Activated CD8-positive, alpha-beta memory T cell treated with anti-CD3 and anti-CD28 coated beads, Interleukin-2, amount 50 U/mL, for 24 hours (primary cell): ENCODE results near the gene CCR7.
"Not testable (repeated sequence)": the region's sequence is repeated elsewhere in the genome, so short reads cannot be mapped to it uniquely, and the experiment has no call there.

Experiments
- DNase-seq: peaks from one replicate; pipeline ENCODE4 v3.0.0-alpha.2; 2020; ENCODE audit errors: extremely low read depth

Gene CCR7

DNA sequence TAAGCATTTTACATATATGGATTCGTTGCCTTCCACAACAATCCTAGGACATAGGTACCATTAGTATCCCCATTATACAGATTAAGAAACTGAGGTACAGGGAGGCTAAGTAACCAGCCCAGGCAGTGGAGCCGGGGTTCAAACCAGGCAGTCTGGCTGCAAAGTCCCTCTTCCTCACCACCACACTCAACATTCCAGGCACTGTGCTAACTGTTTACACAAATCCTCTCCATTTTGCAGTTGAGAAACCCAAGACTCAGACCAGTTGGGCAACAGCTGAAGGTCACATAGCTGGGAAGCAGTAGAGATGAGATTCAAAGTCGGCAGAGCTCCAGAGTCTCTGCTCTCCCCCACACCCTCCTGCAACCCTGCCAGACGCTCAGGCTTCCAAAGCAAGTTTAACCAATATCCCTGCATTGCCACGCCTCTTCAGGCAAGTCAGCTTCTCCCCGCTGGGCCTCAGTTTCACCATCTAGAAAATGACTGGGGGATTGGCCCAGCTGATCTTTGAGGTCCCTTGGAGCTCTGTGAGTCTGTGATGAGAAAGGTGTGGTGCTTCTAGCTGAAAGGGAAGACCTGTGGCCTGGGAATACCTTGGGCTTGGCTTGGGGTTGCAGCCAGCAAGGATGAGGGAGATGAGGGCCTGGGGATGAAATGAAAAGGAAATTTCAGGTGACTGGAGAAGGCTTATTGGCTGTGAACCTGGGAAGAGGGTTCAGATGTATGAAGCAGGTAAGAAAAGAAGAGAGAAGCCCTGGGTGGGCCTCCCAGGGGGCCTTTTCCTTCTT lies 14.0 kb downstream of the CCR7 start:
- DNase-seq, result no peak

DNA sequence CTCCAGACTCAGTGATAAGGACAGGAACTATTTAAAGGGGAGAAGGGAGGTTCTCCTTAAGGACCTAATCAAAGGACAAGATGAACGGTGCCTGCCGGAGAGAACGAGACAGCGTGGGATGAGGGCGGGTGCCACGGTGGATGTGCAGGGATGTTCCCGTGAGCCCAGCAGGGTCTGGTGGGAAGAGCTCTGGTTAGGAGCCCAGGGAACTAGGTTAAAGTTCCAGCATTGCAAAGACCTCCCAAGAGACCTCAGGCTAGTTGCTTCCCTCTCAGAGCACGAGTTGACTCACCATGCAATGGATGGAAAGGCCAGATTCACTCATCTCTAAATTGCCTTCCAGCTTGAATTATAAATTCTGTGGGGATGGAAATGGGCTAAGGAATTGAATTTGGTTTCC lies 14.7 kb downstream of the CCR7 start:
- DNase-seq, result no peak

GRCh38 chr17:40548982-40549685 lies 16.1 kb downstream of the CCR7 start:
- no peak for DNase-seq

- no peak for DNase-seq
Measured at GRCh38 chr17:40548491-40548981, 16.7 kb downstream of the CCR7 start.

- no peak for DNase-seq
Measured at GRCh38 chr17:40547785-40548478, 17.3 kb downstream of the CCR7 start.

DNA sequence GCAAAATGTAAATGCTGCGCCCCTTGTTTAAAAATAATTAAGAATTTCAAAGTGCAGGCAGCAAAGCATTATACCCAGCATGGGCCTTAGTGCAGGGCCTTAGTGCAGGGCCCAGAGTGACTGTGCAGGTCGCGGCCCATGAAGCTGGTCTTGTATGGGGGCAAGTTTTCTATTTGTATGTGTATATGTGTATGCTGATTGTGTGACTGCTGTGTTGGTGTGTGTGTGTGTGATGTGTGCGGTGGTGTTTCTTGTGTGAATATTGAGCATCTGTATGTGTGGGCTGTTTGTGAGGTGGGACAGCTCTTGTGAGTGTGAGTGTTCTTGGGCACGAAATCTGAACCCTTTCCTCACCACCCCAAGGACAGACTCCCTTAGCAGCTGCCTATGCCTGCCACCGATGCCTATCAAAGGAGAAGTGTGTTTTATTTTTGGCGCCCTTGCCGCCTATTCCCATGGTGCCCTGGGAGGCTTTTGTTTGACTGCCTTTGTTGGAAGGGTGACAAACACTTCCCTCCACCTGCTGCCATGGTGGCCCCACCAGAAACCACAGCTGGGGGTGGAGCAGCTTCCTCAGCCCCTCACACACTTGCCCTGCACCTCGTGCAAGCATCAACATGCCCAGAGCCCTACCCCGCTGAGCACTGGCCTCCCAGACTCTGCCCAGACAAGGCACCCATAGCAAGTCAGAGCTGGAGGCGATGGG lies 18.0 kb downstream of the CCR7 start:
- peak; percentile 40 for DNase-seq

DNA sequence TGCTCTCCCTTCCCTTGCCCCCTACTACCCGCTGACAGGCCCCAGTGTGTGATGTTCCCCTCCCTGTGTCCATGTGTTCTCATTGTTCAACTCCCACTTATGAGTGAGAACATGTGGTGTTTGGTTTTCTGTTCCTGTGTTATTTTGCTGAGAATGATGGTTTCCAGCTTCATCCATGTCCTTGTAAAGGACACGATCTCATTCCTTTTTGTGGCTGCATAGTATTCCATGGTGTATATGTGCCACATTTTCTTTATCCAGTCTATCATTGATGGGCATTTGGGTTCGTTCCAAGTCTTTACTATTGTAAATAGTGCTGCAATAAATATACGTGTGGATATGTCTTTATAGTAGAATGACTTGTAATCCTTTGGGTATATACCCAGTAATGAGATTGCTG lies 18.8 kb downstream of the CCR7 start:
- not testable (repeated sequence) for DNase-seq

DNA sequence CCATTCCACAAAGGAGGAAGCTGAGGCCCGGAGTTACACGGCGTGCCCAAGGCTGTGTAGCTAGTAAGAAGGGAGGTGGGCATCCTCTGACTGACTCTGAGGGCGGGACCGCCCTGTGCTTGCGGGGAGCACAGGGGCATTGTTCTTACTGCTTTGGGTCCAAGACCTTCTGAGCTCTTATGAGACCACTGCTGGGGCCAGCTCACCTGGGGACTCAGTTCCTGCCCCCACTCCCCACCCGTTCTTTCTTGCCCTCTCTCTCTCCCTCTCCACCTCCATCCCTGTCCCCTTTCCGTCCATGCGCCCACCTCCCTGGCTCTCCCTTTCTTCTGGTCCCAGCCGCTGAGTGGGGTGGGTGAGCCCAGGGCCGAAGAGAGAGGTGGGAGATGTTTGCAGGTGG lies 19.6 kb downstream of the CCR7 start:
- no peak for DNase-seq

GRCh38 chr17:40542558-40543411 lies 22.5 kb downstream of the CCR7 start:
- no peak for DNase-seq

GRCh38 chr17:40541873-40542557 lies 23.3 kb downstream of the CCR7 start:
- no peak for DNase-seq

DNA sequence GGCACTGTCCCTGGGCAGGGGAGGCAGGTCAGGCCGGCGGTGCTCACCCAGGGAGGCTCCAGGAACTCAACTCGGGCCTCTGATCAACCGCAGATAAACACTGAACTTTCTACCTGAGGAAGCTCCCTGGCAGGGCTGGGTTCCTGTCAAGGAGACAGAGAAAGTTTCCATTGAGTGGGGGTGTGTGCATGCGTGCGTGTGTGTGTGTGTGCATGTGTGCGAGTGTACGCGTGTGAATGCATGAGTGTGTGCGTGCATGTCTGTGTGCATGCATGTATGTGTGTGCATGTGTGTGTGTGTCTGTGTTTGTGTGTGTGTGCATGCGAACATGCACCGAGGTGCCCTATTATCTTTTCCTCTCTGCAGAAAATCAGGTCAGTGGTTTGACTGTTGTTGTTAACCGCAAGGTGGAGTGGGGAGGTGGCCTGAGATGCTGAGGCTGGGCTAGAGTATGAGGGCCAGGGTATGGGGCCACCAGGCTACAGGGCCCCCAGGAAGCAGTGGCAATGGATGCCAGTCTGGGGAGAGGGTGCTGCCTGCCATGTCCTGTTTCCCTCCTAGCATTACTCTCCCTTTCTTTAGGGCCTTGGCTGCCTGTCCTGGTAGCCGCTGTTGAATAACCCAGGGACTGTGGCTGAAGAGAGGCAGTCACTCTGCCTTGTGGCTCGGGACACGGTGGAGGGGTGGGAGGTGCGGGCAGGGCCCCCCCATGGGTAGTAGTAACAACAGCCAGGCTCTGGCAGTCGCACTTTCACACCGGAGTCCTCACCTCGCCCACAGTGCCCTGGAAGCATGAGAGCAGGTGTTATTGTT lies 24.0 kb downstream of the CCR7 start:
- peak; percentile 37 for DNase-seq

DNA sequence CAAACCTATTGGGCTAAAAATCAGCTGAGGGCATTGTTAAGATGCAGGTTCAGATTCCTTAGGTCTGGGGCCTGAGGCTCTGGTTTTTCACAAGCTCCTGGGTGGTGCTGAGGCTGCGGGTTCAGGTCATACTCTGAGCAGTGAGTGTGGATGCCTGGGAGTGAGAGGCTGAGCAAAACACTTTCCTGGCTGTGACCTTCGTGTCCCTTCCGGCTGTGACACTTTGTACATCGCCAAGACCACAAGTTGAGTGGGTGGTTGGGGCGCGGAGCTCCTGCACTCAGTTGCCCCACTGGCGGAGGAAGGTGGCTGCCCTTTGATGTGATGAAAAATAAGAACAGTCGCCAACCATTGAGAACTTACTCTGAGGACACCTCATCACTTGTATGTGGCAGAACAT lies 24.8 kb downstream of the CCR7 start:
- no peak for DNase-seq

DNA sequence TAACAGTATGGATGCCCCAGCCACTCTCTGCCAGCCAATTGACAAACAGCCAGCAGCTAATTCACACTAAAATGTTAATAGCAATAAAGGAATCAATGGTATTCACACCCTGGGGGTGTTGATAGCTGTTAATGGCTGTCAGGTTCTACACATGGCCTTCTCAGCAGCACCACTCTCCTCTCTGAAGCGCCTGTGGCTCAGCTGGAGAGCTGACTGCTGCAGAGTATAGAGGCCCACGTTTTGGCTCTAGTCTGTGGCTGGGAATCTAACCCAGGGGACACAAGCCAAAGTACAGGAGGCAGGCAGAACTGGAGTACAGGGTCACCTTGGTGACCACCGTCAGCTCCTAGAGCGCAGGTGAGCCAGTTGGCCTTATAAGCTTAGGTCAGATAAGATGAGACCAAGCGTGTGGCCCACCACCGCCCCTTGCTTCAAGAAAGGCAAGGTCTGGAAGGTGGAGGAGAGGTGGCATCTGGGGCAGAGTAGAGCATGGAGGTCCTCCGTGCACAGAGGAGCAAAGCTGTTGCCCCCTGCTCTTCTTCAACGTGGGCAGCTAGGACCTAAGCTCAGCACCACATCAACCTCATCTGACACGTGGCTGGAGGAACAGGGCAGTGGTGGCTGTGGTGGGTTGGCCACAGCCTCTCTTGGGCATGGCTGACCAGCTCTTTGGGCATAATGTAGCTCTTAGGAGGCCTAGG lies 25.4 kb downstream of the CCR7 start:
- DNase-seq, result no peak

- no peak for DNase-seq
Measured at GRCh38 chr17:40538936-40539705, 26.2 kb downstream of the CCR7 start.

- DNase-seq, result no peak
Measured at GRCh38 chr17:40538019-40538935, 27.0 kb downstream of the CCR7 start.

GRCh38 chr17:40536295-40537171 lies 28.7 kb downstream of the CCR7 start:
- no peak for DNase-seq
